Keratinocyte (primary cell): ENCODE results near the gene STAB2. TPM values are rescaled to one million over a fixed set of nuclear protein-coding genes. Genes with fewer than 3 reads are reported as not detected.

Source experiments
- DNase-seq: peaks from one replicate; pipeline ENCODE4 v3.0.0-alpha.2; 2011; ENCODE audit warnings: low read depth, missing footprints, low spot score
- FAIRE-seq: peaks from 2 replicates; lab custom pipeline; 2011; peaks lifted over from hg19 to GRCh38; lab: Jason Lieb, UNC
- H2AFZ ChIP-seq: 2 replicates; pipeline ENCODE4 v1.6.0; 2012; ENCODE audit warnings: low read length, control low read depth, inconsistent platforms; ENCODE audit not compliant: control insufficient read depth
- H3K27ac ChIP-seq: 2 replicates; pipeline ENCODE4 v1.5.1; 2011; ENCODE audit warnings: low read length; ENCODE audit not compliant: control insufficient read depth, insufficient read depth
- H3K27me3 ChIP-seq: 3 replicates; pipeline ENCODE4 v1.6.0; 2011; ENCODE audit warnings: low read length; ENCODE audit not compliant: control insufficient read depth, insufficient read depth; ENCODE audit errors: extremely low read depth
- H3K36me3 ChIP-seq, 2 experiments: 2 replicates in 1 of 2; 3 replicates in 1 of 2; pipeline ENCODE4 v1.5.1; 2011; ENCODE audit warnings: low read length in 2 of 2, mild to moderate bottlenecking in 1 of 2; ENCODE audit not compliant: control insufficient read depth in 2 of 2, insufficient read depth in 2 of 2; ENCODE audit errors: extremely low read depth in 1 of 2
- H3K4me1 ChIP-seq: 3 replicates; pipeline ENCODE4 v1.5.1; 2011; ENCODE audit warnings: low read length; ENCODE audit not compliant: control insufficient read depth, insufficient read depth; ENCODE audit errors: extremely low read depth
- H3K4me2 ChIP-seq: 3 replicates; pipeline ENCODE4 v1.6.0; 2011; ENCODE audit warnings: low read depth, low read length; ENCODE audit not compliant: control insufficient read depth, insufficient read depth; ENCODE audit errors: extremely low read depth
- H3K4me3 ChIP-seq, 3 experiments: fragments of 200-600 bp in 1 of 3; sonication (generic) in 1 of 3; 2 replicates in 2 of 3; 3 replicates in 1 of 3; pipeline ENCODE4 v1.5.1; 2011 to 2016; ENCODE audit warnings: low read length in 3 of 3, mild to moderate bottlenecking in 3 of 3, control low read depth in 2 of 3, inconsistent platforms in 1 of 3, low read depth in 1 of 3, mixed read lengths in 1 of 3, mixed run types in 1 of 3, moderate library complexity in 1 of 3; ENCODE audit not compliant: control insufficient read depth in 2 of 3, insufficient read depth in 2 of 3; ENCODE audit errors: extremely low read depth in 1 of 3
- H3K79me2 ChIP-seq: 2 replicates; pipeline ENCODE4 v1.6.0; 2012; ENCODE audit warnings: low read length; ENCODE audit not compliant: control insufficient read depth, insufficient read depth
- H3K9ac ChIP-seq: 3 replicates; pipeline ENCODE4 v1.6.0; 2011; ENCODE audit warnings: low read length; ENCODE audit not compliant: control insufficient read depth, insufficient read depth; ENCODE audit errors: extremely low read depth
- H3K9me1 ChIP-seq: 3 replicates; pipeline ENCODE4 v1.6.0; 2011; ENCODE audit warnings: low read length; ENCODE audit not compliant: control insufficient read depth, insufficient read depth; ENCODE audit errors: extremely low read depth
- H3K9me3 ChIP-seq: 2 replicates; pipeline ENCODE4 v1.5.1; 2012; ENCODE audit warnings: low read depth, low read length; ENCODE audit not compliant: control insufficient read depth
- H4K20me1 ChIP-seq: 3 replicates; pipeline ENCODE4 v1.6.0; 2011; ENCODE audit warnings: low read length; ENCODE audit not compliant: control insufficient read depth, insufficient read depth; ENCODE audit errors: extremely low read depth
- CTCF ChIP-seq, 3 experiments: IDR thresholded peaks in 1 of 3; conservative IDR thresholded peaks in 1 of 3; optimal IDR thresholded peaks in 1 of 3; 2 replicates in 2 of 3; 3 replicates in 1 of 3; pipeline versions ENCODE3 to v1.5.1; 2011; ENCODE audit warnings: low read length in 3 of 3, mild to moderate bottlenecking in 3 of 3, moderate library complexity in 2 of 3, control low read depth in 1 of 3, inconsistent platforms in 1 of 3; ENCODE audit not compliant: insufficient read depth in 2 of 3; ENCODE audit errors: extremely low read depth in 1 of 3
- EZH2 ChIP-seq: IDR thresholded peaks from one replicate; pipeline ENCODE4 v1.6.1; 2012; ENCODE audit warnings: inconsistent platforms, mild to moderate bottlenecking, low read length, moderate library complexity
- dilution Hi-C: fragments of 300-500 bp; cut with MboI; formaldehyde crosslinking; loops from one replicate; pipeline ENCODE4 v1.7.0; 2020; ENCODE audit warnings: low sequenced_read_pairs; ENCODE audit not compliant: extremely low pct_ligation_motif_present
- polyA plus RNA-seq, 5 experiments: library from polyadenylated mRNA; depleted of rRNA in 3 of 5; stranded (reverse) in 3 of 5; stranded (forward) in 1 of 5; unstranded in 1 of 5; fragments of >200 nt; gene quantifications; 1 replicate in 1 of 5; 2 replicates in 3 of 5; 3 replicates in 1 of 5; pipeline versions ENCODE4 v1.2.1 to v1.2.3, GENCODE V29; 2011 to 2012; ENCODE audit warnings: missing spikeins in 2 of 5, low read depth in 1 of 5, low replicate concordance in 1 of 5

Gene STAB2
- polyA plus RNA-seq, 1 donor (not counting 4 experiments of a cell fraction or from before 2014, with no cell fraction given), result not detected

- TF ChIP-seq CTCF (optimal IDR thresholded peaks at IDR 0.05 in 1 of 3, IDR thresholded peaks at IDR 0.05 in 1 of 3, conservative IDR thresholded peaks at IDR 0.05 in 1 of 3; ENCODE audit: extremely low read depth in 1 of 3, insufficient read depth in 2 of 3, low read length in 3 of 3) (no peak), EZH2 (no peak)
- no peak overlapping the region for H3K4me2 ChIP-seq
- H3K9ac ChIP-seq, result no peak overlapping the region
- H2AFZ ChIP-seq, result no peak overlapping the region
- no peaks in the 10 kb centered on the region for H3K4me1 ChIP-seq
- H3K27ac ChIP-seq, result no peak overlapping the region
- no peaks in the 10 kb centered on the region for H4K20me1 ChIP-seq
- no peaks in the 10 kb centered on the region for H3K36me3 ChIP-seq
- no peaks in the 10 kb centered on the region for H3K9me1 ChIP-seq
- no peak overlapping the region for H3K4me3 ChIP-seq
- FAIRE-seq (no peak), DNase-seq (no peak)
- no peaks in the 10 kb centered on the region for H3K79me2 ChIP-seq
- no peaks in the 10 kb centered on the region for H3K9me3 ChIP-seq
- dilution Hi-C loops, result no loop called here
- no peaks in the 10 kb centered on the region for H3K27me3 ChIP-seq
Measured at GRCh38 chr12:103671367-103671766, 84.3 kb downstream of the STAB2 start.

- no peak for FAIRE-seq
- TF ChIP-seq CTCF (optimal IDR thresholded peaks at IDR 0.05 in 1 of 3, IDR thresholded peaks at IDR 0.05 in 1 of 3, conservative IDR thresholded peaks at IDR 0.05 in 1 of 3; ENCODE audit: extremely low read depth in 1 of 3, insufficient read depth in 2 of 3, low read length in 3 of 3) (no peak), EZH2 (no peak)
- no peak overlapping the region for H3K4me2 ChIP-seq
Measured at GRCh38 chr12:103672401-103673119, 85.5 kb downstream of the STAB2 start.

More at GRCh38 chr12:103672401-103673119, 85.5 kb downstream of the STAB2 start:
- Histone ChIP-seq H3K27me3 (no peaks in the 10 kb centered on the region), H3K9me3 (no peaks in the 10 kb centered on the region), H4K20me1 (no peaks in the 10 kb centered on the region), H2AFZ (no peak overlapping the region), H3K9ac (no peak overlapping the region), H3K27ac (no peak overlapping the region), H3K9me1 (no peaks in the 10 kb centered on the region), H3K79me2 (no peaks in the 10 kb centered on the region), H3K4me1 (no peaks in the 10 kb centered on the region), H3K36me3 (no peaks in the 10 kb centered on the region), H3K4me3 (no peak overlapping the region)
- dilution Hi-C loops, result no loop called here
- no peak for DNase-seq
